GM10266 (cell line): ENCODE data around the gene ACAD10.
"Not testable (repeated sequence)": the region's sequence is repeated elsewhere in the genome, so short reads cannot be mapped to it uniquely, and the experiment has no call there.

Experiments
- DNase-seq: peaks from one replicate; pipeline ENCODE4 v3.0.0; 2012; ENCODE audit errors: extremely low spot score
- CTCF ChIP-seq: IDR thresholded peaks from 2 replicates; pipeline ENCODE4 v1.5.1; 2012; ENCODE audit warnings: mild to moderate bottlenecking, low read depth; ENCODE audit not compliant: control insufficient read depth, insufficient read depth; ENCODE audit errors: missing control alignments

The ACAD10 gene

DNA sequence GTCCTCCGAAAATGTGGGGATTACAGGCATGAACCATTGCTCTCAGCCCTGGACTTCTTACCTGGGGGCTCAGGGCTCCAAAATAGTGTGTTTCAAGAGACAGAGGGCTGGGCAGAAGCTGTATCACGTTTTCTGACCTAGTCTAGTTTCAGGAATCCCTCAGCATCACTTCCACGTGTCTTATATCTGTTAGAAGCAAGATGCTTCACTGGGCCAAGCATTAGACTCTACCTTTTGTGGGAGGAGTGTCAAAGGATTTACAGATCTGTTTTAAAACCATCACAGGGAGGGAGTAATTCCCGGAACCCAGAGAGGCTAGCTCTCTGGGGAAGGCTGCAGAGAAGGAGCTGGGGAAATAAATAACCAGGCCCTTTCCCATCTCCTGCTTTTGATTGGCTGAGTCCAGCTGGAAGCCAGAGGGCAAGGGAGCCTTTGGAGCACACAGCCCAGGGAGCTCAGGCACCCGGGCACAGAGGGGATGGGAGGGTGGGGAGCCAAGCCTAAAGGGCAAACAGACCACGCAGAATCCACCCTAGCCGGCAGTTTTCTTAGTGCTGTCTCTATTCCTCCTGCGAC, 47.6 kb downstream of the ACAD10 start:
- no peak for TF ChIP-seq CTCF
- DNase-seq: no peak

DNA sequence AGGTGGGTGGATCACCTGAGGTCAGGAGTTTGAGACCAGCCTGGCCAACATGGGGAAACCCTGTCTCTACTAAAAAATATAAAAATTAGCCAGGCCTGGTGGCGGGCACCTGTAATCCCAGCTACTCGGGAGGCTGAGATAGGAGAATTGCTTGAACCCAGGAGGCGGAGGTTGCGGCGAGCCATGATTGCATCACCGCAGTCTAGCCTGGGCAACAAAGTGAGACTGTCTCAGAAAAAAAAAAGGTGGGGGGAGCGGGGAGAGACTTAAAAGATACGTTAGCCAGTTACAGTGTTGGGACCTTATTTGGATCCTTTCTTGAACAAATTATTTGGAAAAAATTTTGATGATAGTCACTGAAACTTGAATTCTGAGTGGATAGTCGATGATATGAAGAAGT, 53.7 kb downstream of the ACAD10 start:
- DNase-seq: not testable (repeated sequence)

DNA sequence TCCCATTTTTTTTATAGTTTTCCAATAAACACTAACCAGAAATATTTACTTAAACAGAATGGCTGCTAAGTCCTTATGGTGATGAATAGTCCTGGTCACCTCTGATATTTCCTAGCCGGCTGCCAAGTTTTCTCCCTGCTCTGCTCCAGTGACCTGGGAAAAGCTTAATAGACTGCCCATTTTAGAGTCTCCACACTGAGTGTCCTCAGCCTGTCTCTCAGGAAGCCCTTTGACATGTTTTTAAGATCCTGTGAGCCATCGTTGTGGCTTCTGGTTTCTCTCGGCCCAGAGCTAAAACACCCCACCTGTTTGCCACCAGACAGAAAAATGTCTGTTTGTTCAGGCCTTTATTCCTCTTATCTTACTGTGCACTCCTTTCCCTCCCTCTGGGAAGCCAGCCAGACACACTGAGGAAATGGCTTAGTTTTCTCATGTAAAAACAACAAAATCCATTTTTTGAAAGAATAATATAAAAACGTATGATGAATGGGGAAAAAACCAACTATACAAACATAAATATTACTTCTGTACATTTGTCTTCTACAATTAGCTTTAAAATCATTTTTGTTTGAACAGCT, 55.5 kb downstream of the ACAD10 start:
- no peak for TF ChIP-seq CTCF
- no peak for DNase-seq

DNA sequence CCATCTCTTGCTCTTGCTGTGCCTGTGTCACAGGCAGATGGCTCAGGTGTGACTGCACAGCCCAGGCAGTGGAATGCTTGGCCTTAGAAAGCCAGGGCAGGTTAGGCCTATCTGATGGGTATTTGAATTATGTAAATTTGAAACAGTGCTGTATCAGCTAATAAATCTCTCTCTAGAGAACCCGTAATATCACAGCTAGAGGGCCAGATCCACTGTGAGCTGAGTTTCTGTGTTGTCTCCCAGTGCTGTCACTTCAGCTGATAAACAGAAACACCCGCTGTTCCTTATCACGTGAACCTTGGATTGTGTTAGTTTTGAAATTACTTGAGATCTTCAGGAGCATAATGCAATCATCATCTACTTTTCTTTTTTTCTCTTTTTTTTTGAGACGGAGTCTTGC, 59.4 kb downstream of the ACAD10 start:
- no peak for DNase-seq
- no peak for TF ChIP-seq CTCF

- no peak for DNase-seq
- TF ChIP-seq CTCF: no peak
Measured at GRCh38 chr12:111747333-111747732, 61.5 kb downstream of the ACAD10 start.

DNA sequence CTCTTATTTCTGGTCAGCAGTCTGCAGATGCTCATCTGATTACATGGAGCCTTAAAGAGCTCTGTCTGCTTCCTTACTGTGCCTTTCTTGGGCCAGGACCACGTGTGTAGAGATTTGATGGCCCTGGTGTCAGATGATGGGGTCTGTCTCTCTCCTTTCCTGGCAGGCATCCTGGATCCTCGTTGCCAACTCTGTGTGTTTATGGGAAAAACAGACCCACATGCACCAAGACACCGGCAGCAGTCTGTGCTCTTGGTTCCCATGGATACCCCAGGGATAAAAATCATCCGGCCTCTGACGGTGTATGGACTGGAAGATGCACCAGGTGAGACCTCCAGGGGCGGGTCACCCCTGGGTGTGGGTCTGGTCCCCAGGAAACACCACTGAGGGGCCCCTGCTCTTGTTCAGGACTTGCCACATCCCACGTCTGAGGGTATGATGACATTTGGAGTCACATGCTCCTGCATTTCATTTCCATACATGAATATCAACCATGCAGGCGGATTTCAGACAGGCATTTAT, 62.4 kb downstream of the ACAD10 start:
- no peak for DNase-seq
- no peak for TF ChIP-seq CTCF

GRCh38 chr12:111748867-111749266, 63.0 kb downstream of the ACAD10 start:
- no peak for TF ChIP-seq CTCF

More at GRCh38 chr12:111748867-111749266, 63.0 kb downstream of the ACAD10 start:
- no peak for DNase-seq
